HL-60 (cell line): ENCODE data around the gene OR5B12.

Experiments
- POLR2AphosphoS5 ChIP-seq: IDR thresholded peaks from 2 replicates; pipeline ENCODE4 v1.6.1; 2012; ENCODE audit warnings: low read depth
- TF ChIP-seq, protein P1 (sequence below): IDR thresholded peaks from one replicate; pipeline ENCODE4 v1.5.1; 2011; ENCODE audit warnings: low read length, control low read depth, inconsistent platforms; ENCODE audit not compliant: insufficient read depth
- TF ChIP-seq, protein P2 (sequence below): IDR thresholded peaks from 2 replicates; pipeline ENCODE4 v1.6.1; 2012; ENCODE audit warnings: low read depth; ENCODE audit not compliant: insufficient replicate concordance

GRCh38 chr11:58392746-58393145 lies 49.3 kb downstream of the OR5B12 start:
- TF ChIP-seq, protein P1, sequence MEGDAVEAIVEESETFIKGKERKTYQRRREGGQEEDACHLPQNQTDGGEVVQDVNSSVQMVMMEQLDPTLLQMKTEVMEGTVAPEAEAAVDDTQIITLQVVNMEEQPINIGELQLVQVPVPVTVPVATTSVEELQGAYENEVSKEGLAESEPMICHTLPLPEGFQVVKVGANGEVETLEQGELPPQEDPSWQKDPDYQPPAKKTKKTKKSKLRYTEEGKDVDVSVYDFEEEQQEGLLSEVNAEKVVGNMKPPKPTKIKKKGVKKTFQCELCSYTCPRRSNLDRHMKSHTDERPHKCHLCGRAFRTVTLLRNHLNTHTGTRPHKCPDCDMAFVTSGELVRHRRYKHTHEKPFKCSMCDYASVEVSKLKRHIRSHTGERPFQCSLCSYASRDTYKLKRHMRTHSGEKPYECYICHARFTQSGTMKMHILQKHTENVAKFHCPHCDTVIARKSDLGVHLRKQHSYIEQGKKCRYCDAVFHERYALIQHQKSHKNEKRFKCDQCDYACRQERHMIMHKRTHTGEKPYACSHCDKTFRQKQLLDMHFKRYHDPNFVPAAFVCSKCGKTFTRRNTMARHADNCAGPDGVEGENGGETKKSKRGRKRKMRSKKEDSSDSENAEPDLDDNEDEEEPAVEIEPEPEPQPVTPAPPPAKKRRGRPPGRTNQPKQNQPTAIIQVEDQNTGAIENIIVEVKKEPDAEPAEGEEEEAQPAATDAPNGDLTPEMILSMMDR = no peak
- TF ChIP-seq, protein P2, sequence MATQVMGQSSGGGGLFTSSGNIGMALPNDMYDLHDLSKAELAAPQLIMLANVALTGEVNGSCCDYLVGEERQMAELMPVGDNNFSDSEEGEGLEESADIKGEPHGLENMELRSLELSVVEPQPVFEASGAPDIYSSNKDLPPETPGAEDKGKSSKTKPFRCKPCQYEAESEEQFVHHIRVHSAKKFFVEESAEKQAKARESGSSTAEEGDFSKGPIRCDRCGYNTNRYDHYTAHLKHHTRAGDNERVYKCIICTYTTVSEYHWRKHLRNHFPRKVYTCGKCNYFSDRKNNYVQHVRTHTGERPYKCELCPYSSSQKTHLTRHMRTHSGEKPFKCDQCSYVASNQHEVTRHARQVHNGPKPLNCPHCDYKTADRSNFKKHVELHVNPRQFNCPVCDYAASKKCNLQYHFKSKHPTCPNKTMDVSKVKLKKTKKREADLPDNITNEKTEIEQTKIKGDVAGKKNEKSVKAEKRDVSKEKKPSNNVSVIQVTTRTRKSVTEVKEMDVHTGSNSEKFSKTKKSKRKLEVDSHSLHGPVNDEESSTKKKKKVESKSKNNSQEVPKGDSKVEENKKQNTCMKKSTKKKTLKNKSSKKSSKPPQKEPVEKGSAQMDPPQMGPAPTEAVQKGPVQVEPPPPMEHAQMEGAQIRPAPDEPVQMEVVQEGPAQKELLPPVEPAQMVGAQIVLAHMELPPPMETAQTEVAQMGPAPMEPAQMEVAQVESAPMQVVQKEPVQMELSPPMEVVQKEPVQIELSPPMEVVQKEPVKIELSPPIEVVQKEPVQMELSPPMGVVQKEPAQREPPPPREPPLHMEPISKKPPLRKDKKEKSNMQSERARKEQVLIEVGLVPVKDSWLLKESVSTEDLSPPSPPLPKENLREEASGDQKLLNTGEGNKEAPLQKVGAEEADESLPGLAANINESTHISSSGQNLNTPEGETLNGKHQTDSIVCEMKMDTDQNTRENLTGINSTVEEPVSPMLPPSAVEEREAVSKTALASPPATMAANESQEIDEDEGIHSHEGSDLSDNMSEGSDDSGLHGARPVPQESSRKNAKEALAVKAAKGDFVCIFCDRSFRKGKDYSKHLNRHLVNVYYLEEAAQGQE = no peak
- no peak for TF ChIP-seq POLR2AphosphoS5
